ENCODE data around the gene SYDE1. TPM values are rescaled to one million over a fixed set of nuclear protein-coding genes. Genes with fewer than 3 reads are reported as not detected.

Gene SYDE1
- total and polyA plus RNA-seq, 7 experiments from 2014 or later: 0.12 to 2.1 (median 0.64) TPM; not detected in 1

DNA sequence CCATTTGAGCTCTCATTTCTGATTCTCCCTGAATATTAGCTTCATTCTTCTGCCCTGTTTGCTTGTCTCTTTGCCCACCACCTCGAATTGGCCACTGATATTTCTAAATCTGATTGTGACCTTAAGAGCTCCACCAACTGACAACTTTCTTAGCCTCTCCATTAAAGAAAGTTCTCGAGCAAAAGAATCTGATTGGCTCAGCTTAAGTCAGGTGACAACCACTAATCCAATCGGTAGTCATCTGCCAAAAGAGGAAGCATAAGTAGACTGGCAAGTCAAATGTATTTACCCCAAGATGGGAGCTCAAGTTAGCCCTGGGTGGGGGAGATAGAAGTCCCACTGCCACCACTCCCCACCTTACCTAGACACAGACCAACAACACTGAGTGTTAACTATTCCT lies 52.0 kb downstream of the SYDE1 start:
- ATAC-seq: no peak
- Mint-ChIP-seq H3K9me3 (peaks cover 2 to 23% (median 4%) of the 10 kb centered on the region in 11 donors), H3K27me3 (peaks cover 0 to 5% (median 3%) of the 10 kb centered on the region in 5 donors), H3K4me1 (no peaks in the 10 kb centered on the region), H3K36me3 (peaks cover 0 to 8% (median 3%) of the 10 kb centered on the region in 5 donors), H3K4me3 (no peak overlapping the region), H3K27ac (peak overlapping the region in 1 of 9 donors; percentile 5)
- no peak for DNase-seq
- CTCF ChIA-PET: interaction anchor here (1.4 kb wide), 1 partner anchor 8 kb away, joined by 3 read pairs; no protein-coding TSS in a partner anchor
- intact Hi-C loops (cut with micrococcal nuclease): no loop called here
- Histone ChIP-seq H3K27me3 (ENCODE audit: control insufficient read depth in 2 of 2, insufficient read depth in 2 of 2, low read length in 2 of 2) (no peaks in the 10 kb centered on the region), H3K4me1 (ENCODE audit: control insufficient read depth in 2 of 2, insufficient read depth in 2 of 2, low read length in 2 of 2) (no peaks in the 10 kb centered on the region), H3K36me3 (ENCODE audit: control insufficient read depth in 2 of 3, insufficient read depth in 3 of 3, low read length in 3 of 3) (no peaks in the 10 kb centered on the region), H3K27ac (ENCODE audit: low read depth, low read length) (no peak overlapping the region), H3K4me3 (ENCODE audit: low read length) (no peak overlapping the region), H3K9me3 (ENCODE audit: control insufficient read depth in 2 of 3, low read length in 3 of 3) (peaks cover 0 to 3% (median 0%) of the 10 kb centered on the region in 3 experiments)
- POLR2A ChIA-PET: interaction anchor here (0.6 kb wide), 1 partner anchor 10 kb away, joined by 5 read pairs; no protein-coding TSS in a partner anchor

GRCh38 chr19:15161028-15161984 lies 54.1 kb downstream of the SYDE1 start:
- no peaks in the 10 kb centered on the region for H3K36me3 ChIP-seq (ENCODE audit: control insufficient read depth in 2 of 3, insufficient read depth in 3 of 3, low read length in 3 of 3)
- DNase-seq (no peak), ATAC-seq (no peak)
- Mint-ChIP-seq H3K4me3 (no peak overlapping the region), H3K4me1 (no peaks in the 10 kb centered on the region), H3K9me3 (peaks cover 0 to 38% (median 6%) of the 10 kb centered on the region in 11 donors), H3K27ac (no peak overlapping the region), H3K27me3 (peaks cover 0 to 3% (median 0%) of the 10 kb centered on the region in 5 donors), H3K36me3 (peaks cover 0 to 4% (median 0%) of the 10 kb centered on the region in 5 donors)
- H3K27ac ChIP-seq (ENCODE audit: low read depth, low read length): no peak overlapping the region
- H3K4me3 ChIP-seq (ENCODE audit: low read length): no peak overlapping the region
- no peaks in the 10 kb centered on the region for H3K27me3 ChIP-seq (ENCODE audit: control insufficient read depth in 2 of 2, insufficient read depth in 2 of 2, low read length in 2 of 2)
- intact Hi-C loops (cut with micrococcal nuclease): no loop called here
- peaks cover 0 to 16% (median 14%) of the 10 kb centered on the region in 3 experiments for H3K9me3 ChIP-seq (ENCODE audit: control insufficient read depth in 2 of 3, low read length in 3 of 3)
- ChIA-PET POLR2A (interaction anchor here (0.6 kb wide), 1 partner anchor 37 kb away, joined by 3 read pairs; no protein-coding TSS in a partner anchor), CTCF (no interaction called here)
- H3K4me1 ChIP-seq (ENCODE audit: control insufficient read depth in 2 of 2, insufficient read depth in 2 of 2, low read length in 2 of 2): no peaks in the 10 kb centered on the region

Other genes with a start within 250 kb of the SYDE1 start
- not detected for gene OR7A17, start 221.3 kb upstream of the SYDE1 start, total RNA-seq
- gene OR7A17, start 221.3 kb upstream of the SYDE1 start, polyA plus RNA-seq: not detected
- not detected for gene OR7C2, start 165.9 kb upstream of the SYDE1 start, total RNA-seq
- not detected for gene OR7C2, start 165.9 kb upstream of the SYDE1 start, polyA plus RNA-seq
- not detected for gene SLC1A6, start 127.5 kb upstream of the SYDE1 start, total RNA-seq
- gene SLC1A6, start 127.5 kb upstream of the SYDE1 start, polyA plus RNA-seq: not detected
- gene CASP14, start 57.9 kb upstream of the SYDE1 start, total RNA-seq: not detected
- not detected for gene CASP14, start 57.9 kb upstream of the SYDE1 start, polyA plus RNA-seq
- not detected for gene OR1I1, start 25.2 kb upstream of the SYDE1 start, total RNA-seq
- gene OR1I1, start 25.2 kb upstream of the SYDE1 start, polyA plus RNA-seq: not detected
- under 1 TPM in 4 of 5 experiments, not detected in 1; 0.19 to 0.80 (median 0.30) TPM for gene NOTCH3, start 93.6 kb downstream of the SYDE1 start, total RNA-seq
- not detected for gene NOTCH3, start 93.6 kb downstream of the SYDE1 start, polyA plus RNA-seq
- under 1 TPM in 2 of 5 experiments, not detected in 3; 0.32 to 0.42 TPM for gene EPHX3, start 125.0 kb downstream of the SYDE1 start, total RNA-seq
- not detected for gene EPHX3, start 125.0 kb downstream of the SYDE1 start, polyA plus RNA-seq
- gene BRD4, start 225.1 kb downstream of the SYDE1 start, total RNA-seq: 100 to 1,000 TPM; 104 to 168 (median 128) TPM
- 10 to 100 TPM; 10.5 to 19.8 TPM for gene BRD4, start 225.1 kb downstream of the SYDE1 start, polyA plus RNA-seq

Data from naive thymus-derived CD4-positive, alpha-beta T cell (primary cell).